Measurements from ENCODE around the gene AGBL4. TPM values are rescaled to one million over a fixed set of nuclear protein-coding genes. Genes with fewer than 3 reads are reported as not detected.

AGBL4 gene
- total and polyA plus RNA-seq, 2 of the 13 experiments (the other 11 are each of a cell fraction or from before 2014, with no cell fraction given), result not detected

GRCh38 chr1:49337251-49337650 is 686.5 kb downstream of the AGBL4 start:
- intact Hi-C loops (cut with micrococcal nuclease; ENCODE audit: unreplicated experiment) (no loop called here), in situ Hi-C loops (cut with HindIII; ENCODE audit: extremely low pct_ligation_motif_present, low pct_unique_long_range_greater_than_20kb) (no loop called here)
- CTCF ChIA-PET (ENCODE audit: low intra/inter-chr PET ratio, low total read pairs), result no interaction called here
- H3K4me2 ChIP-seq (ENCODE audit: low read depth, low read length), result no peak overlapping the region
- POLR2A ChIA-PET, result no interaction called here
- no peak overlapping the region for H2AFZ ChIP-seq (ENCODE audit: low read length)
- no peak for DNase-seq (ENCODE audit: low spot score)
- ATAC-seq, result no peak
- no peaks in the 10 kb centered on the region for H3K27me3 ChIP-seq (ENCODE audit: control insufficient read depth in 1 of 2, insufficient read depth in 2 of 2, low read length in 2 of 2)
- WGBS (ENCODE audit: low lambda C conversion rate), result 57% methylated on average over 1 of the region's 1 CpG
- H3K4me3 ChIP-seq (replicated peaks in 1 of 3; ENCODE audit: insufficient read depth in 1 of 3, low read depth in 2 of 3, low read length in 3 of 3), result no peak overlapping the region
- H3K36me3 ChIP-seq (replicated peaks in 1 of 2; ENCODE audit: control insufficient read depth in 1 of 2, insufficient read depth in 2 of 2, low read length in 2 of 2), result no peaks in the 10 kb centered on the region
- H4K20me1 ChIP-seq (ENCODE audit: insufficient read depth, low read length), result no peaks in the 10 kb centered on the region
- H3K79me2 ChIP-seq (ENCODE audit: insufficient read depth, low read length), result no peaks in the 10 kb centered on the region
- TF ChIP-seq DNMT1 (CRISPR knock-in tag; IDR thresholded peaks at IDR 0.05), result no peak
- no peak for TF ChIP-seq MTF1 (CRISPR knock-in tag; IDR thresholded peaks at IDR 0.05)
- TF ChIP-seq HMGXB4 (CRISPR knock-in tag; IDR thresholded peaks at IDR 0.05; ENCODE audit: borderline replicate concordance in 1 of 2, low read depth in 1 of 2), result no peak
- no peak for TF ChIP-seq ZMAT5 (CRISPR knock-in tag; IDR thresholded peaks at IDR 0.05; ENCODE audit: borderline replicate concordance, low read depth)
- TF ChIP-seq, protein P1, sequence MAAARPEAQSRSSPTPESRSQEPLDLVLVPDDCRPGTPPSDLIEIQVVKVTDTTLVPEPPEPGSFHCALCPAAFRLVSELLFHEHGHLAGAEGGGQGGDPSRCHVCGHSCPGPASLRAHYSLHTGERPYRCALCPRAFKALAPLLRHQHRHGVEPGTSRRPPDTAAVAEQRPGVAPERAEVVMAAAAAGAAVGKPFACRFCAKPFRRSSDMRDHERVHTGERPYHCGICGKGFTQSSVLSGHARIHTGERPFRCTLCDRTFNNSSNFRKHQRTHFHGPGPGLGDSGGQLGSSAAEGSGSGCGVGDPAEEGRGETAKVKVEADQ (CRISPR knock-in tag; IDR thresholded peaks at IDR 0.05; ENCODE audit: borderline replicate concordance), result no peak
- no peak for TF ChIP-seq ADNP (CRISPR knock-in tag; IDR thresholded peaks at IDR 0.05)
- TF ChIP-seq ZNF577 (CRISPR knock-in tag; IDR thresholded peaks at IDR 0.05; ENCODE audit: borderline replicate concordance, low read depth), result no peak
- TF ChIP-seq KAT2B (IDR thresholded peaks at IDR 0.05; ENCODE audit: borderline replicate concordance, low read depth, low read length), result no peak
- no peak for TF ChIP-seq NR2F1 (CRISPR knock-in tag; IDR thresholded peaks at IDR 0.05)
- TF ChIP-seq NCOR1 (IDR thresholded peaks at IDR 0.05; ENCODE audit: borderline replicate concordance, low read length), result no peak
- no peak for TF ChIP-seq HOXA7 (CRISPR knock-in tag; IDR thresholded peaks at IDR 0.05)
- TF ChIP-seq ZNF891 (CRISPR knock-in tag; IDR thresholded peaks at IDR 0.05), result no peak
- H3K4me1 ChIP-seq (ENCODE audit: insufficient read depth, low read length), result no peaks in the 10 kb centered on the region
- H3K9me3 ChIP-seq (ENCODE audit: low read length), result peaks cover 79% of the 10 kb centered on the region
- no peak overlapping the region for H3K9ac ChIP-seq (ENCODE audit: insufficient read depth, low read depth, low read length)
- no peak overlapping the region for H3K27ac ChIP-seq (ENCODE audit: extremely low read length, insufficient read depth, low read length)
- no TSS peak for BruUV-seq (replicated peaks)
- FAIRE-seq, result no peak
